ENCODE measurements around the gene CEP152.

Gene CEP152

GRCh38 chr15:48796521-48796920, 14.3 kb downstream of the CEP152 start:
- no peak for TF ChIP-seq TEAD4 (IDR thresholded peaks at IDR 0.05)
- no peak for TF ChIP-seq RAD21 (IDR thresholded peaks at IDR 0.05; ENCODE audit: low read depth)
- TF ChIP-seq CEBPB (IDR thresholded peaks at IDR 0.05), result no peak
- TF ChIP-seq NFIC (IDR thresholded peaks at IDR 0.05), result no peak
- TF ChIP-seq USF1 (IDR thresholded peaks at IDR 0.05), result no peak
- TF ChIP-seq REST (IDR thresholded peaks at IDR 0.05; ENCODE audit: low read depth), result no peak
- TF ChIP-seq ZBTB7A (IDR thresholded peaks at IDR 0.05; ENCODE audit: low read depth), result no peak
- no peak for TF ChIP-seq MAX (IDR thresholded peaks at IDR 0.05)
- no peak for TF ChIP-seq TCF12 (IDR thresholded peaks at IDR 0.05; ENCODE audit: low read depth)
- no peak for TF ChIP-seq TAF1 (IDR thresholded peaks at IDR 0.05; ENCODE audit: low read depth)
- no peak for TF ChIP-seq YY1 (IDR thresholded peaks at IDR 0.05; ENCODE audit: low read depth)
- TF ChIP-seq CREB1 (IDR thresholded peaks at IDR 0.05; ENCODE audit: low read depth), result no peak
- TF ChIP-seq EGR1 (IDR thresholded peaks at IDR 0.05), result no peak
- no peak for TF ChIP-seq EP300 (IDR thresholded peaks at IDR 0.05; ENCODE audit: borderline replicate concordance)
- TF ChIP-seq FOXM1 (IDR thresholded peaks at IDR 0.05; ENCODE audit: borderline replicate concordance, low read depth), result no peak

GRCh38 chr15:48795901-48796300, 15.0 kb downstream of the CEP152 start:
- TF ChIP-seq RAD21 (IDR thresholded peaks at IDR 0.05; ENCODE audit: low read depth), result no peak
- TF ChIP-seq EGR1 (IDR thresholded peaks at IDR 0.05), result no peak
- TF ChIP-seq TAF1 (IDR thresholded peaks at IDR 0.05; ENCODE audit: low read depth), result no peak
- TF ChIP-seq USF1 (IDR thresholded peaks at IDR 0.05), result no peak
- TF ChIP-seq CREB1 (IDR thresholded peaks at IDR 0.05; ENCODE audit: low read depth), result no peak
- no peak for TF ChIP-seq CEBPB (IDR thresholded peaks at IDR 0.05)
- TF ChIP-seq TEAD4 (IDR thresholded peaks at IDR 0.05), result no peak

- TF ChIP-seq FOXM1 (IDR thresholded peaks at IDR 0.05; ENCODE audit: borderline replicate concordance, low read depth), result no peak
- no peak for TF ChIP-seq NFIC (IDR thresholded peaks at IDR 0.05)
Measured at GRCh38 chr15:48794697-48795134, 16.2 kb downstream of the CEP152 start.

GRCh38 chr15:48792408-48792807, 18.5 kb downstream of the CEP152 start:
- TF ChIP-seq EGR1 (IDR thresholded peaks at IDR 0.05) (no peak), YY1 (IDR thresholded peaks at IDR 0.05; ENCODE audit: low read depth) (no peak), TEAD4 (IDR thresholded peaks at IDR 0.05) (no peak), NFIC (IDR thresholded peaks at IDR 0.05) (no peak), MAX (IDR thresholded peaks at IDR 0.05) (no peak)

GRCh38 chr15:48785712-48786111, 25.2 kb downstream of the CEP152 start:
- no peak for TF ChIP-seq ZBTB7A (IDR thresholded peaks at IDR 0.05; ENCODE audit: low read depth)
- TF ChIP-seq YY1 (IDR thresholded peaks at IDR 0.05; ENCODE audit: low read depth), result no peak
- TF ChIP-seq EP300 (IDR thresholded peaks at IDR 0.05; ENCODE audit: borderline replicate concordance), result no peak
- TF ChIP-seq RAD21 (IDR thresholded peaks at IDR 0.05; ENCODE audit: low read depth), result no peak
- no peak for TF ChIP-seq MAX (IDR thresholded peaks at IDR 0.05)
- no peak for TF ChIP-seq USF1 (IDR thresholded peaks at IDR 0.05)
- TF ChIP-seq NFIC (IDR thresholded peaks at IDR 0.05), result no peak
- no peak for TF ChIP-seq TAF1 (IDR thresholded peaks at IDR 0.05; ENCODE audit: low read depth)
- no peak for TF ChIP-seq REST (IDR thresholded peaks at IDR 0.05; ENCODE audit: low read depth)
- no peak for TF ChIP-seq CREB1 (IDR thresholded peaks at IDR 0.05; ENCODE audit: low read depth)
- no peak for TF ChIP-seq EGR1 (IDR thresholded peaks at IDR 0.05)
- TF ChIP-seq FOXM1 (IDR thresholded peaks at IDR 0.05; ENCODE audit: borderline replicate concordance, low read depth), result no peak
- TF ChIP-seq CEBPB (IDR thresholded peaks at IDR 0.05), result no peak

- TF ChIP-seq CREB1 (IDR thresholded peaks at IDR 0.05; ENCODE audit: low read depth) (no peak), TAF1 (IDR thresholded peaks at IDR 0.05; ENCODE audit: low read depth) (no peak), FOXM1 (IDR thresholded peaks at IDR 0.05; ENCODE audit: borderline replicate concordance, low read depth) (no peak), CEBPB (IDR thresholded peaks at IDR 0.05) (no peak), MAX (IDR thresholded peaks at IDR 0.05) (no peak), EP300 (IDR thresholded peaks at IDR 0.05; ENCODE audit: borderline replicate concordance) (no peak), YY1 (IDR thresholded peaks at IDR 0.05; ENCODE audit: low read depth) (no peak), NFIC (IDR thresholded peaks at IDR 0.05) (no peak), TCF12 (IDR thresholded peaks at IDR 0.05; ENCODE audit: low read depth) (no peak), RAD21 (IDR thresholded peaks at IDR 0.05; ENCODE audit: low read depth) (no peak), ZBTB7A (IDR thresholded peaks at IDR 0.05; ENCODE audit: low read depth) (no peak), REST (IDR thresholded peaks at IDR 0.05; ENCODE audit: low read depth) (no peak), EGR1 (IDR thresholded peaks at IDR 0.05) (no peak), USF1 (IDR thresholded peaks at IDR 0.05) (no peak)
Measured at GRCh38 chr15:48785195-48785594, 25.7 kb downstream of the CEP152 start.
